Keratinocyte (primary cell): ENCODE results near the gene KRT82. TPM values are rescaled to one million over a fixed set of nuclear protein-coding genes. Genes with fewer than 3 reads are reported as not detected.

Experiments used
- DNase-seq: peaks from one replicate; pipeline ENCODE4 v3.0.0-alpha.2; 2011; ENCODE audit warnings: low read depth, missing footprints, low spot score
- FAIRE-seq: peaks from 2 replicates; lab custom pipeline; 2011; peaks lifted over from hg19 to GRCh38; lab: Jason Lieb, UNC
- H2AFZ ChIP-seq: 2 replicates; pipeline ENCODE4 v1.6.0; 2012; ENCODE audit warnings: low read length, control low read depth, inconsistent platforms; ENCODE audit not compliant: control insufficient read depth
- H3K27ac ChIP-seq: 2 replicates; pipeline ENCODE4 v1.5.1; 2011; ENCODE audit warnings: low read length; ENCODE audit not compliant: control insufficient read depth, insufficient read depth
- H3K27me3 ChIP-seq: 3 replicates; pipeline ENCODE4 v1.6.0; 2011; ENCODE audit warnings: low read length; ENCODE audit not compliant: control insufficient read depth, insufficient read depth; ENCODE audit errors: extremely low read depth
- H3K36me3 ChIP-seq, 2 experiments: 2 replicates in 1 of 2; 3 replicates in 1 of 2; pipeline ENCODE4 v1.5.1; 2011; ENCODE audit warnings: low read length in 2 of 2, mild to moderate bottlenecking in 1 of 2; ENCODE audit not compliant: control insufficient read depth in 2 of 2, insufficient read depth in 2 of 2; ENCODE audit errors: extremely low read depth in 1 of 2
- H3K4me1 ChIP-seq: 3 replicates; pipeline ENCODE4 v1.5.1; 2011; ENCODE audit warnings: low read length; ENCODE audit not compliant: control insufficient read depth, insufficient read depth; ENCODE audit errors: extremely low read depth
- H3K4me2 ChIP-seq: 3 replicates; pipeline ENCODE4 v1.6.0; 2011; ENCODE audit warnings: low read depth, low read length; ENCODE audit not compliant: control insufficient read depth, insufficient read depth; ENCODE audit errors: extremely low read depth
- H3K4me3 ChIP-seq, 3 experiments: fragments of 200-600 bp in 1 of 3; sonication (generic) in 1 of 3; 2 replicates in 2 of 3; 3 replicates in 1 of 3; pipeline ENCODE4 v1.5.1; 2011 to 2016; ENCODE audit warnings: low read length in 3 of 3, mild to moderate bottlenecking in 3 of 3, control low read depth in 2 of 3, inconsistent platforms in 1 of 3, low read depth in 1 of 3, mixed read lengths in 1 of 3, mixed run types in 1 of 3, moderate library complexity in 1 of 3; ENCODE audit not compliant: control insufficient read depth in 2 of 3, insufficient read depth in 2 of 3; ENCODE audit errors: extremely low read depth in 1 of 3
- H3K79me2 ChIP-seq: 2 replicates; pipeline ENCODE4 v1.6.0; 2012; ENCODE audit warnings: low read length; ENCODE audit not compliant: control insufficient read depth, insufficient read depth
- H3K9ac ChIP-seq: 3 replicates; pipeline ENCODE4 v1.6.0; 2011; ENCODE audit warnings: low read length; ENCODE audit not compliant: control insufficient read depth, insufficient read depth; ENCODE audit errors: extremely low read depth
- H3K9me1 ChIP-seq: 3 replicates; pipeline ENCODE4 v1.6.0; 2011; ENCODE audit warnings: low read length; ENCODE audit not compliant: control insufficient read depth, insufficient read depth; ENCODE audit errors: extremely low read depth
- H3K9me3 ChIP-seq: 2 replicates; pipeline ENCODE4 v1.5.1; 2012; ENCODE audit warnings: low read depth, low read length; ENCODE audit not compliant: control insufficient read depth
- H4K20me1 ChIP-seq: 3 replicates; pipeline ENCODE4 v1.6.0; 2011; ENCODE audit warnings: low read length; ENCODE audit not compliant: control insufficient read depth, insufficient read depth; ENCODE audit errors: extremely low read depth
- EZH2 ChIP-seq: IDR thresholded peaks from one replicate; pipeline ENCODE4 v1.6.1; 2012; ENCODE audit warnings: inconsistent platforms, mild to moderate bottlenecking, low read length, moderate library complexity
- dilution Hi-C: fragments of 300-500 bp; cut with MboI; formaldehyde crosslinking; loops from one replicate; pipeline ENCODE4 v1.7.0; 2020; ENCODE audit warnings: low sequenced_read_pairs; ENCODE audit not compliant: extremely low pct_ligation_motif_present
- polyA plus RNA-seq, 5 experiments: library from polyadenylated mRNA; depleted of rRNA in 3 of 5; stranded (reverse) in 3 of 5; stranded (forward) in 1 of 5; unstranded in 1 of 5; fragments of >200 nt; gene quantifications; 1 replicate in 1 of 5; 2 replicates in 3 of 5; 3 replicates in 1 of 5; pipeline versions ENCODE4 v1.2.1 to v1.2.3, GENCODE V29; 2011 to 2012; ENCODE audit warnings: missing spikeins in 2 of 5, low read depth in 1 of 5, low replicate concordance in 1 of 5
- TF ChIP-seq, protein P1 (sequence below), 3 experiments: IDR thresholded peaks in 1 of 3; conservative IDR thresholded peaks in 1 of 3; optimal IDR thresholded peaks in 1 of 3; 2 replicates in 2 of 3; 3 replicates in 1 of 3; pipeline versions ENCODE3 to v1.5.1; 2011; ENCODE audit warnings: low read length in 3 of 3, mild to moderate bottlenecking in 3 of 3, moderate library complexity in 2 of 3, control low read depth in 1 of 3, inconsistent platforms in 1 of 3; ENCODE audit not compliant: insufficient read depth in 2 of 3; ENCODE audit errors: extremely low read depth in 1 of 3

KRT82 gene
- polyA plus RNA-seq, 1 donor (not counting 4 experiments of a cell fraction or from before 2014, with no cell fraction given), result not detected

DNA sequence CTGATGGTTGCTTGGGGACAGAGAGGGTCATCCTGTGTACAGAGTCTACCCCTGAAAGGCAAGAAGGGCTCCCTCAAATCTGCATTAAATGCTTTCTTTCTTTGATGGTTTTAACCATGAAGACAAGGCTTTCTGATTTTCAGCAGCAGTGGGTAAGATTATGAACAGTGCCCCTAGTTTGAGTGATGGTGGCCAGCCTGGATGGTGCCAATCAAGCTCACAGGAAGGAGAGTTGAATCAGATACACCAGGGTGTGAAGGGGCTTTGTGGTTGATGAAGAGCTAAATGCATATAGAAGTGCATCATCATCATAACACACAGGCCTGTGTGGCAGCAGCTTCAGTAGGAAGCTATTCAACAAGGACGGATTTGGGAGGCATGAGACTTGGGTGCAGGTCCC is 44.6 kb downstream of the KRT82 start:
- peaks cover 14% of the 10 kb centered on the region for H3K27me3 ChIP-seq
- H3K36me3 ChIP-seq, result no peaks in the 10 kb centered on the region
- H3K9ac ChIP-seq, result no peak overlapping the region
- no peaks in the 10 kb centered on the region for H3K4me1 ChIP-seq
- no peaks in the 10 kb centered on the region for H3K79me2 ChIP-seq
- no peaks in the 10 kb centered on the region for H3K9me1 ChIP-seq
- dilution Hi-C loops, result no loop called here
- DNase-seq (no peak), FAIRE-seq (no peak)
- H3K4me3 ChIP-seq, result no peak overlapping the region
- H3K9me3 ChIP-seq, result no peaks in the 10 kb centered on the region
- no peak overlapping the region for H3K4me2 ChIP-seq
- TF ChIP-seq, protein P1, sequence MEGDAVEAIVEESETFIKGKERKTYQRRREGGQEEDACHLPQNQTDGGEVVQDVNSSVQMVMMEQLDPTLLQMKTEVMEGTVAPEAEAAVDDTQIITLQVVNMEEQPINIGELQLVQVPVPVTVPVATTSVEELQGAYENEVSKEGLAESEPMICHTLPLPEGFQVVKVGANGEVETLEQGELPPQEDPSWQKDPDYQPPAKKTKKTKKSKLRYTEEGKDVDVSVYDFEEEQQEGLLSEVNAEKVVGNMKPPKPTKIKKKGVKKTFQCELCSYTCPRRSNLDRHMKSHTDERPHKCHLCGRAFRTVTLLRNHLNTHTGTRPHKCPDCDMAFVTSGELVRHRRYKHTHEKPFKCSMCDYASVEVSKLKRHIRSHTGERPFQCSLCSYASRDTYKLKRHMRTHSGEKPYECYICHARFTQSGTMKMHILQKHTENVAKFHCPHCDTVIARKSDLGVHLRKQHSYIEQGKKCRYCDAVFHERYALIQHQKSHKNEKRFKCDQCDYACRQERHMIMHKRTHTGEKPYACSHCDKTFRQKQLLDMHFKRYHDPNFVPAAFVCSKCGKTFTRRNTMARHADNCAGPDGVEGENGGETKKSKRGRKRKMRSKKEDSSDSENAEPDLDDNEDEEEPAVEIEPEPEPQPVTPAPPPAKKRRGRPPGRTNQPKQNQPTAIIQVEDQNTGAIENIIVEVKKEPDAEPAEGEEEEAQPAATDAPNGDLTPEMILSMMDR (optimal IDR thresholded peaks at IDR 0.05 in 1 of 3, IDR thresholded peaks at IDR 0.05 in 1 of 3, conservative IDR thresholded peaks at IDR 0.05 in 1 of 3; ENCODE audit: extremely low read depth in 1 of 3, insufficient read depth in 2 of 3, low read length in 3 of 3), result no peak
- TF ChIP-seq EZH2, result no peak
- no peaks in the 10 kb centered on the region for H4K20me1 ChIP-seq
- H2AFZ ChIP-seq, result no peak overlapping the region
- H3K27ac ChIP-seq, result no peak overlapping the region

DNA sequence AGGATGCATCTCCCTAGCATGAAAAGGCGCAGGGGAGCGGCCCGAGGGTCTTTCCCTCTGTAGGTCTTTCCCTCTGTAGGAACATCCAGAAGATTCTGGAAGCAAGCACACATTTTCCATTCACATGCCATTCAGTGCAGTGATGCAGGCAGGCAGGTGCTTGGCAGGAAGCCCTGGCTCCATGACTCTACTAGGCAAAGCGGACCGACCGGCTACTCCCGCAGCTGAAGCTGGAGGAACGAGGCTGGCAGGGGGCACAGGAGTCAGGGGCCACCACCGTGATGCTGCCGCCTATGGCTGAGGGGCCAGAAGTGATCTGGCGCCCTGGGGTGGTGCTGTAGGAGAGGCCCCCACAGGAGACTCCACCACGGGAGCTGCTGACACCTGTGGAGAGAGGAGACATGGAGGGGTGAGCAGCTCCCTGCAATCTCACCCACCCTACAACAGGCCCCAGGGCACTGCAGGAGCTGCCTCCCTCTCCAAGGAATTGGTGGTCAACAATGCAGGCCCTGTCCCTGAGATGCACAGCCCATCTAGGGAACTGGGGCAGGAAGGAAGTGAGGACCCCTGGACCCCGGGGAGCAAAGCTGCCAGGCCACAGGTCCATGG is 45.4 kb downstream of the KRT82 start:
- H3K9ac ChIP-seq, result no peak overlapping the region
- dilution Hi-C loops, result no loop called here
- H3K27ac ChIP-seq, result no peak overlapping the region
- DNase-seq, result no peak
- no peaks in the 10 kb centered on the region for H3K9me1 ChIP-seq
- no peaks in the 10 kb centered on the region for H3K9me3 ChIP-seq
- TF ChIP-seq, protein P1 (optimal IDR thresholded peaks at IDR 0.05 in 1 of 3, IDR thresholded peaks at IDR 0.05 in 1 of 3, conservative IDR thresholded peaks at IDR 0.05 in 1 of 3; ENCODE audit: extremely low read depth in 1 of 3, insufficient read depth in 2 of 3, low read length in 3 of 3), result no peak
- no peak for TF ChIP-seq EZH2
- H2AFZ ChIP-seq, result no peak overlapping the region
- no peak for FAIRE-seq
- H4K20me1 ChIP-seq, result no peaks in the 10 kb centered on the region
- H3K79me2 ChIP-seq, result no peaks in the 10 kb centered on the region
- H3K4me3 ChIP-seq, result no peak overlapping the region
- H3K4me1 ChIP-seq, result no peaks in the 10 kb centered on the region
- peaks cover 14% of the 10 kb centered on the region for H3K27me3 ChIP-seq
- no peaks in the 10 kb centered on the region for H3K36me3 ChIP-seq
- H3K4me2 ChIP-seq, result no peak overlapping the region
